Activated T-cell treated with anti-CD3 and anti-CD28 coated beads, Interleukin-2, amount 50 U/mL, for 24 hours (primary cell): ENCODE data around the gene EN2.

Experiments used
- DNase-seq: peaks from one replicate; pipeline ENCODE4 v3.0.0-alpha.2; 2020
- H3K27ac Mint-ChIP-seq: 2 replicates; pipeline ENCODE4 v1.8.0; 2020; ENCODE audit warnings: mild to moderate bottlenecking, mixed read lengths
- H3K27me3 Mint-ChIP-seq: 2 replicates; pipeline ENCODE4 v1.8.0; 2020; ENCODE audit warnings: mixed read lengths
- H3K36me3 Mint-ChIP-seq: 2 replicates; pipeline ENCODE4 v1.8.0; 2020; ENCODE audit warnings: low read depth, mixed read lengths
- H3K4me1 Mint-ChIP-seq: 2 replicates; pipeline ENCODE4 v1.8.0; 2020; ENCODE audit warnings: low read depth, mixed read lengths
- H3K4me3 Mint-ChIP-seq: 2 replicates; pipeline ENCODE4 v1.8.0; 2020; ENCODE audit warnings: mild to moderate bottlenecking, moderate library complexity, mixed read lengths
- H3K9me3 Mint-ChIP-seq: 2 replicates; pipeline ENCODE4 v1.8.0; 2020; ENCODE audit warnings: mixed read lengths

EN2 gene

GRCh38 chr7:155422599-155423336, 35.2 kb upstream of the EN2 start:
- Mint-ChIP-seq H3K4me3 (no peak overlapping the region), H3K27me3 (peaks cover 38% of the 10 kb centered on the region), H3K4me1 (no peaks in the 10 kb centered on the region), H3K36me3 (no peaks in the 10 kb centered on the region), H3K9me3 (no peaks in the 10 kb centered on the region), H3K27ac (no peak overlapping the region)
- DNase-seq: no peak

- H3K4me3 Mint-ChIP-seq: no peak overlapping the region
- peaks cover 43% of the 10 kb centered on the region for H3K27me3 Mint-ChIP-seq
- H3K36me3 Mint-ChIP-seq: no peaks in the 10 kb centered on the region
- DNase-seq: no peak
- H3K9me3 Mint-ChIP-seq: no peaks in the 10 kb centered on the region
- no peak overlapping the region for H3K27ac Mint-ChIP-seq
- no peaks in the 10 kb centered on the region for H3K4me1 Mint-ChIP-seq
Measured at GRCh38 chr7:155423337-155424285, 34.3 kb upstream of the EN2 start.

GRCh38 chr7:155424301-155425010, 33.5 kb upstream of the EN2 start:
- H3K36me3 Mint-ChIP-seq: no peaks in the 10 kb centered on the region
- H3K27me3 Mint-ChIP-seq: peaks cover 41% of the 10 kb centered on the region
- DNase-seq: no peak
- H3K27ac Mint-ChIP-seq: no peak overlapping the region
- no peak overlapping the region for H3K4me3 Mint-ChIP-seq
- H3K4me1 Mint-ChIP-seq: no peaks in the 10 kb centered on the region
- no peaks in the 10 kb centered on the region for H3K9me3 Mint-ChIP-seq

- Mint-ChIP-seq H3K9me3 (no peaks in the 10 kb centered on the region), H3K4me1 (no peaks in the 10 kb centered on the region), H3K4me3 (no peak overlapping the region), H3K27ac (no peak overlapping the region), H3K27me3 (peaks cover 40% of the 10 kb centered on the region), H3K36me3 (no peaks in the 10 kb centered on the region)
- DNase-seq: no peak
Measured at GRCh38 chr7:155425011-155425340, 33.0 kb upstream of the EN2 start.

- H3K27me3 Mint-ChIP-seq: peaks cover 44% of the 10 kb centered on the region
- H3K9me3 Mint-ChIP-seq: no peaks in the 10 kb centered on the region
- no peaks in the 10 kb centered on the region for H3K36me3 Mint-ChIP-seq
- DNase-seq: no peak
- H3K27ac Mint-ChIP-seq: no peak overlapping the region
- H3K4me1 Mint-ChIP-seq: no peaks in the 10 kb centered on the region
- no peak overlapping the region for H3K4me3 Mint-ChIP-seq
Measured at GRCh38 chr7:155425887-155426286, 32.0 kb upstream of the EN2 start.

GRCh38 chr7:155426543-155427410, 31.2 kb upstream of the EN2 start:
- H3K27me3 Mint-ChIP-seq: peaks cover 52% of the 10 kb centered on the region
- H3K27ac Mint-ChIP-seq: no peak overlapping the region
- H3K9me3 Mint-ChIP-seq: no peaks in the 10 kb centered on the region

GRCh38 chr7:155427411-155428038, 30.4 kb upstream of the EN2 start:
- H3K27ac Mint-ChIP-seq: no peak overlapping the region
- no peaks in the 10 kb centered on the region for H3K36me3 Mint-ChIP-seq

More at GRCh38 chr7:155426543-155427410, 31.2 kb upstream of the EN2 start:
- DNase-seq: no peak
- H3K4me1 Mint-ChIP-seq: no peaks in the 10 kb centered on the region
- no peaks in the 10 kb centered on the region for H3K36me3 Mint-ChIP-seq
- H3K4me3 Mint-ChIP-seq: no peak overlapping the region

GRCh38 chr7:155428171-155428834, 29.6 kb upstream of the EN2 start:
- no peaks in the 10 kb centered on the region for H3K36me3 Mint-ChIP-seq
- no peak overlapping the region for H3K4me3 Mint-ChIP-seq
- no peak overlapping the region for H3K27ac Mint-ChIP-seq
- H3K4me1 Mint-ChIP-seq: no peaks in the 10 kb centered on the region
- H3K9me3 Mint-ChIP-seq: no peaks in the 10 kb centered on the region
- peaks cover 60% of the 10 kb centered on the region for H3K27me3 Mint-ChIP-seq
- no peak for DNase-seq

More at GRCh38 chr7:155427411-155428038, 30.4 kb upstream of the EN2 start:
- Mint-ChIP-seq H3K9me3 (no peaks in the 10 kb centered on the region), H3K4me1 (no peaks in the 10 kb centered on the region), H3K4me3 (no peak overlapping the region), H3K27me3 (peaks cover 57% of the 10 kb centered on the region)
- no peak for DNase-seq

- Mint-ChIP-seq H3K27me3 (peaks cover 52% of the 10 kb centered on the region), H3K4me3 (no peak overlapping the region), H3K9me3 (no peaks in the 10 kb centered on the region), H3K27ac (no peak overlapping the region), H3K36me3 (no peaks in the 10 kb centered on the region), H3K4me1 (no peaks in the 10 kb centered on the region)
- no peak for DNase-seq
Measured at GRCh38 chr7:155429651-155430050, 28.3 kb upstream of the EN2 start.

- H3K36me3 Mint-ChIP-seq: no peaks in the 10 kb centered on the region
- no peak overlapping the region for H3K27ac Mint-ChIP-seq
- H3K4me1 Mint-ChIP-seq: no peaks in the 10 kb centered on the region
- DNase-seq: no peak
- H3K4me3 Mint-ChIP-seq: no peak overlapping the region
- no peaks in the 10 kb centered on the region for H3K9me3 Mint-ChIP-seq
- H3K27me3 Mint-ChIP-seq: peaks cover 54% of the 10 kb centered on the region
Measured at GRCh38 chr7:155430606-155431005, 27.3 kb upstream of the EN2 start.

GRCh38 chr7:155431231-155431630, 26.7 kb upstream of the EN2 start:
- Mint-ChIP-seq H3K9me3 (no peaks in the 10 kb centered on the region), H3K36me3 (no peaks in the 10 kb centered on the region), H3K4me3 (no peak overlapping the region), H3K27ac (no peak overlapping the region), H3K4me1 (no peaks in the 10 kb centered on the region), H3K27me3 (peaks cover 58% of the 10 kb centered on the region)
- no peak for DNase-seq

GRCh38 chr7:155431711-155432110, 26.2 kb upstream of the EN2 start:
- no peak for DNase-seq
- Mint-ChIP-seq H3K27me3 (peaks cover 62% of the 10 kb centered on the region), H3K9me3 (no peaks in the 10 kb centered on the region), H3K27ac (no peak overlapping the region), H3K36me3 (no peaks in the 10 kb centered on the region), H3K4me1 (no peaks in the 10 kb centered on the region), H3K4me3 (no peak overlapping the region)

- Mint-ChIP-seq H3K27ac (no peak overlapping the region), H3K9me3 (no peaks in the 10 kb centered on the region), H3K27me3 (peaks cover 70% of the 10 kb centered on the region), H3K36me3 (no peaks in the 10 kb centered on the region), H3K4me3 (no peak overlapping the region), H3K4me1 (no peaks in the 10 kb centered on the region)
- no peak for DNase-seq
Measured at GRCh38 chr7:155435110-155435509, 22.8 kb upstream of the EN2 start.
